Glutamatergic neuron (in vitro differentiated cells): ENCODE results near the gene CLIP2. TPM values are rescaled to one million over a fixed set of nuclear protein-coding genes. Genes with fewer than 3 reads are reported as not detected.
"Not testable (repeated sequence)": the region's sequence is repeated elsewhere in the genome, so short reads cannot be mapped to it uniquely, and the experiment has no call there.

Experiments used
- DNase-seq: peaks from one replicate; pipeline ENCODE4 v3.0.0; 2022
- H3K27ac Mint-ChIP-seq: one replicate; pipeline ENCODE4 v1.8.0; 2020; ENCODE audit warnings: mild to moderate bottlenecking, mixed read lengths, inconsistent platforms; ENCODE audit not compliant: unreplicated experiment
- H3K27me3 Mint-ChIP-seq: one replicate; pipeline ENCODE4 v1.8.0; 2020; ENCODE audit warnings: mild to moderate bottlenecking, moderate library complexity, mixed read lengths, inconsistent platforms; ENCODE audit not compliant: unreplicated experiment
- H3K36me3 Mint-ChIP-seq: one replicate; pipeline ENCODE4 v1.8.0; 2020; ENCODE audit warnings: mild to moderate bottlenecking, mixed read lengths, inconsistent platforms; ENCODE audit not compliant: unreplicated experiment
- H3K4me1 Mint-ChIP-seq: one replicate; pipeline ENCODE4 v1.8.0; 2020; ENCODE audit warnings: mild to moderate bottlenecking, low read depth, mixed read lengths, inconsistent platforms; ENCODE audit not compliant: unreplicated experiment
- H3K4me3 Mint-ChIP-seq: one replicate; pipeline ENCODE4 v1.8.0; 2020; ENCODE audit warnings: mild to moderate bottlenecking, mixed read lengths, inconsistent platforms; ENCODE audit not compliant: unreplicated experiment
- H3K9me3 Mint-ChIP-seq: one replicate; pipeline ENCODE4 v1.8.0; 2020; ENCODE audit warnings: mild to moderate bottlenecking, moderate library complexity, mixed read lengths, inconsistent platforms; ENCODE audit not compliant: unreplicated experiment
- CTCF ChIP-seq: fragments of 200-600 bp; sonication (generic); IDR thresholded peaks from one replicate; pipeline ENCODE4 v1.5.0; 2021; ENCODE audit not compliant: partially characterized antibody, unreplicated experiment
- total RNA-seq: library from RNA; stranded (reverse); fragmentation: NEBNext Ultra II Directional; extraction: Animal tissue kit (Norgen Biotek cat#: 25700); gene quantifications from one replicate; pipeline ENCODE4 v1.2.1, GENCODE V29; 2021; ENCODE audit not compliant: unreplicated experiment

The CLIP2 gene
- total RNA-seq, 1 donor from 2014 or later, result 96.1 TPM

GRCh38 chr7:74409571-74409970 is 120.4 kb downstream of the CLIP2 start:
- Mint-ChIP-seq H3K9me3 (peaks cover 2% of the 10 kb centered on the region), H3K36me3 (no peaks in the 10 kb centered on the region), H3K4me3 (no peak overlapping the region), H3K27me3 (peaks cover 11% of the 10 kb centered on the region), H3K27ac (no peak overlapping the region), H3K4me1 (no peaks in the 10 kb centered on the region)
- no peak for TF ChIP-seq CTCF
- no peak for DNase-seq

GRCh38 chr7:74410772-74411171 is 121.6 kb downstream of the CLIP2 start:
- no peak overlapping the region for H3K4me3 Mint-ChIP-seq
- peaks cover 2% of the 10 kb centered on the region for H3K9me3 Mint-ChIP-seq
- no peaks in the 10 kb centered on the region for H3K36me3 Mint-ChIP-seq
- H3K4me1 Mint-ChIP-seq, result no peaks in the 10 kb centered on the region
- no peak overlapping the region for H3K27ac Mint-ChIP-seq
- H3K27me3 Mint-ChIP-seq, result peaks cover 11% of the 10 kb centered on the region
- no peak for TF ChIP-seq CTCF
- no peak for DNase-seq

- DNase-seq, H3K9me3 Mint-ChIP-seq: not testable (repeated sequence)
These were observed 122.4 kb downstream of the CLIP2 start for GRCh38 chr7:74411571-74411970.

GRCh38 chr7:74412056-74412455 is 122.8 kb downstream of the CLIP2 start:
- H3K9me3 Mint-ChIP-seq, result no peaks in the 10 kb centered on the region
- no peak overlapping the region for H3K27ac Mint-ChIP-seq
- H3K27me3 Mint-ChIP-seq, result peaks cover 6% of the 10 kb centered on the region
- no peak for DNase-seq
- H3K4me3 Mint-ChIP-seq, result no peak overlapping the region
- no peaks in the 10 kb centered on the region for H3K36me3 Mint-ChIP-seq
- H3K4me1 Mint-ChIP-seq, result no peaks in the 10 kb centered on the region
- TF ChIP-seq CTCF, result no peak

More at GRCh38 chr7:74411571-74411970, 122.4 kb downstream of the CLIP2 start:
- peaks cover 11% of the 10 kb centered on the region for H3K27me3 Mint-ChIP-seq
- not testable (repeated sequence) for H3K27ac Mint-ChIP-seq, H3K4me1 Mint-ChIP-seq, H3K36me3 Mint-ChIP-seq, H3K4me3 Mint-ChIP-seq

GRCh38 chr7:74412603-74413002 is 123.4 kb downstream of the CLIP2 start:
- no peak for TF ChIP-seq CTCF
- no peak for DNase-seq
- Mint-ChIP-seq H3K36me3 (no peaks in the 10 kb centered on the region), H3K4me3 (no peak overlapping the region), H3K4me1 (no peaks in the 10 kb centered on the region), H3K9me3 (no peaks in the 10 kb centered on the region), H3K27ac (no peak overlapping the region), H3K27me3 (peaks cover 5% of the 10 kb centered on the region)

- H3K4me1 Mint-ChIP-seq, H3K9me3 Mint-ChIP-seq, H3K4me3 Mint-ChIP-seq, H3K27me3 Mint-ChIP-seq, H3K36me3 Mint-ChIP-seq, H3K27ac Mint-ChIP-seq, DNase-seq: not testable (repeated sequence)
These were observed 125.6 kb downstream of the CLIP2 start for GRCh38 chr7:74414595-74415333.
